NK-92 treated with Interleukin-12 subunit alpha and Interleukin-12 subunit beta, amount 100 ng/mL, for 24 hours (cell line): ENCODE data around the gene HRH1.
"Not testable (repeated sequence)": the region's sequence is repeated elsewhere in the genome, so short reads cannot be mapped to it uniquely, and the experiment has no call there.

Experiments used
- DNase-seq: peaks from one replicate; lab custom pipeline; 2025; lab: John Stamatoyannopoulos, UW

Gene HRH1

GRCh38 chr3:11140713-11141104 lies 13.6 kb upstream of the HRH1 start:
- no peak for DNase-seq

- DNase-seq = no peak
Measured at GRCh38 chr3:11143476-11143875, 10.8 kb upstream of the HRH1 start.

- no peak for DNase-seq
Measured at GRCh38 chr3:11144996-11145395, 9.3 kb upstream of the HRH1 start.

- no peak for DNase-seq
Measured at GRCh38 chr3:11145888-11146287, 8.4 kb upstream of the HRH1 start.

- DNase-seq = no peak
Measured at GRCh38 chr3:11146773-11147660, 7.3 kb upstream of the HRH1 start.

GRCh38 chr3:11150256-11150655 lies 4.0 kb upstream of the HRH1 start:
- DNase-seq = no peak

GRCh38 chr3:11152301-11152700 lies 2.0 kb upstream of the HRH1 start:
- no peak for DNase-seq

- DNase-seq = no peak
Measured at GRCh38 chr3:11154953-11155325, 646 bp downstream of the HRH1 start.

- DNase-seq = no peak
Measured at GRCh38 chr3:11155341-11156025, 1.2 kb downstream of the HRH1 start.

- no peak for DNase-seq
Measured at GRCh38 chr3:11156026-11156410, 1.7 kb downstream of the HRH1 start.

GRCh38 chr3:11157421-11157820 lies 3.1 kb downstream of the HRH1 start:
- DNase-seq = no peak

- DNase-seq = no peak
Measured at GRCh38 chr3:11159421-11159904, 5.2 kb downstream of the HRH1 start.

GRCh38 chr3:11161666-11162065 lies 7.4 kb downstream of the HRH1 start:
- DNase-seq = no peak

GRCh38 chr3:11162401-11163345 lies 8.4 kb downstream of the HRH1 start:
- DNase-seq = no peak

- DNase-seq = no peak
Measured at GRCh38 chr3:11164607-11165006, 10.3 kb downstream of the HRH1 start.

GRCh38 chr3:11165476-11165875 lies 11.2 kb downstream of the HRH1 start:
- DNase-seq = no peak

- DNase-seq = not testable (repeated sequence)
Measured at GRCh38 chr3:11166807-11167400, 12.6 kb downstream of the HRH1 start.

GRCh38 chr3:11167590-11167989 lies 13.3 kb downstream of the HRH1 start:
- no peak for DNase-seq

- no peak for DNase-seq
Measured at GRCh38 chr3:11168406-11168805, 14.1 kb downstream of the HRH1 start.

GRCh38 chr3:11168881-11169805 lies 14.8 kb downstream of the HRH1 start:
- DNase-seq = no peak
